ENCODE measurements around the gene ENO2. TPM values are rescaled to one million over a fixed set of nuclear protein-coding genes. Genes with fewer than 3 reads are reported as not detected.
A peak's percentile ranks its signal among the peaks of the same experiment; 100 is the strongest.
"Not testable (repeated sequence)": the region's sequence is repeated elsewhere in the genome, so short reads cannot be mapped to it uniquely, and the experiment has no call there.

The ENO2 gene
- 5.3 TPM for total RNA-seq (ENCODE audit: unreplicated experiment)
- long read RNA-seq, partial matches to known transcripts = 0 of 7 reads
- long read RNA-seq, other reads (novel, unspliced or antisense) = 0 of 7 reads

DNA sequence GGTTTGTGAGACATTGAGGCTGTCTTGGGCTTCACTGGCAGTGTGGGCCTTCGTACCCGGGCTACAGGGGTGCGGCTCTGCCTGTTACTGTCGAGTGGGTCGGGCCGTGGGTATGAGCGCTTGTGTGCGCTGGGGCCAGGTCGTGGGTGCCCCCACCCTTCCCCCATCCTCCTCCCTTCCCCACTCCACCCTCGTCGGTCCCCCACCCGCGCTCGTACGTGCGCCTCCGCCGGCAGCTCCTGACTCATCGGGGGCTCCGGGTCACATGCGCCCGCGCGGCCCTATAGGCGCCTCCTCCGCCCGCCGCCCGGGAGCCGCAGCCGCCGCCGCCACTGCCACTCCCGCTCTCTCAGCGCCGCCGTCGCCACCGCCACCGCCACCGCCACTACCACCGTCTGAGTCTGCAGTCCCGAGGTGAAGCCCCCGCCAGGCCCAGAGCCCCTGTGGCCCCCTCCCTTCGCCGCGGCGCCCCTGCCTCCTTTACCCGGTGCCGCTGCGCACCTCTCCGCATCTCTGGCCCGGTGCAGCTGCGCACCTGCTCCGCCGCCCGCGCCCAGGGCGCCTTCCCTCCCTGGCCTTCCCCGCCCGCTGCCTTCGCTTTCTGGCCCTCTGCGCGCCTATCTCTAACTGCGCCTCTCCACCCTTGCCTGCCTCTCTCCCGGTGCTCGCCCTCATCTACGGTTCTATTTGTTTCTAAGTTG lies at the start of gene ENO2:
TSS of gene ENO2 (plus strand) at position 335 of the 701 bp plus-strand sequence. CDS start 1,253 bp downstream, outside the sequence.
- Mint-ChIP-seq H3K36me3 (ENCODE audit: low read depth, unreplicated experiment) (peaks cover 5% of the 10 kb centered on the region), H3K4me1 (ENCODE audit: unreplicated experiment) (peaks cover 12% of the 10 kb centered on the region), H3K9me3 (ENCODE audit: unreplicated experiment) (no peaks in the 10 kb centered on the region), H3K27me3 (ENCODE audit: unreplicated experiment) (peaks cover 16% of the 10 kb centered on the region), H3K4me3 (ENCODE audit: unreplicated experiment) (peak within 1 kb of the TSS; percentile 86), H3K27ac (ENCODE audit: unreplicated experiment) (peak within 1 kb of the TSS; percentile 42)
- DNase-seq (ENCODE audit: low spot score) = peak; percentile 50
- TF ChIP-seq, protein P1, sequence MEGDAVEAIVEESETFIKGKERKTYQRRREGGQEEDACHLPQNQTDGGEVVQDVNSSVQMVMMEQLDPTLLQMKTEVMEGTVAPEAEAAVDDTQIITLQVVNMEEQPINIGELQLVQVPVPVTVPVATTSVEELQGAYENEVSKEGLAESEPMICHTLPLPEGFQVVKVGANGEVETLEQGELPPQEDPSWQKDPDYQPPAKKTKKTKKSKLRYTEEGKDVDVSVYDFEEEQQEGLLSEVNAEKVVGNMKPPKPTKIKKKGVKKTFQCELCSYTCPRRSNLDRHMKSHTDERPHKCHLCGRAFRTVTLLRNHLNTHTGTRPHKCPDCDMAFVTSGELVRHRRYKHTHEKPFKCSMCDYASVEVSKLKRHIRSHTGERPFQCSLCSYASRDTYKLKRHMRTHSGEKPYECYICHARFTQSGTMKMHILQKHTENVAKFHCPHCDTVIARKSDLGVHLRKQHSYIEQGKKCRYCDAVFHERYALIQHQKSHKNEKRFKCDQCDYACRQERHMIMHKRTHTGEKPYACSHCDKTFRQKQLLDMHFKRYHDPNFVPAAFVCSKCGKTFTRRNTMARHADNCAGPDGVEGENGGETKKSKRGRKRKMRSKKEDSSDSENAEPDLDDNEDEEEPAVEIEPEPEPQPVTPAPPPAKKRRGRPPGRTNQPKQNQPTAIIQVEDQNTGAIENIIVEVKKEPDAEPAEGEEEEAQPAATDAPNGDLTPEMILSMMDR (IDR thresholded peaks at IDR 0.05; ENCODE audit: unreplicated experiment) = no peak

DNA sequence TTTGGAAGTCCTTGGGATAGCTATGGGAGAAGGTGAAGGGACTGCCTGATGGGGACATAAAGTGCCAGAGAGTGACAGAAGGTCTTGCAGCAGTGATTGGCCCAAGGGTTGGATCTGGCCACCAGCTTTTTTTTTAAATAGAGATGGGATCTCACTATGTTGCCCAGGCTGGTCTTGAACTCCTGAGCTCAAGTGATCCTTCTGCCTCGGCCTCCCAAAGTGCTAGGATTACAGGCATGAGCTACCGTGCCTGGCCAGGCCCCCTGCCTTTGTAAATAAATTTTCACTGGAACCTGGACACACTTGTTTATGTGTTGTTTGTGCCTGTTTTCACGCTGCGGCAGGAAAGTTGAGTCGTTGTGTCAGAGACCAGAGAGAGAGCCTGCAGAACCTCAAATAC lies 49.1 kb upstream of the ENO2 start:
- not testable (repeated sequence) for H3K27ac Mint-ChIP-seq (ENCODE audit: unreplicated experiment); DNase-seq (ENCODE audit: low spot score); H3K9me3 Mint-ChIP-seq (ENCODE audit: unreplicated experiment)
- Mint-ChIP-seq H3K27me3 (ENCODE audit: unreplicated experiment) (peaks cover 19% of the 10 kb centered on the region), H3K4me3 (ENCODE audit: unreplicated experiment) (peak overlapping the region; percentile 65), H3K36me3 (ENCODE audit: low read depth, unreplicated experiment) (peaks cover 49% of the 10 kb centered on the region), H3K4me1 (ENCODE audit: unreplicated experiment) (peaks cover 18% of the 10 kb centered on the region)

DNA sequence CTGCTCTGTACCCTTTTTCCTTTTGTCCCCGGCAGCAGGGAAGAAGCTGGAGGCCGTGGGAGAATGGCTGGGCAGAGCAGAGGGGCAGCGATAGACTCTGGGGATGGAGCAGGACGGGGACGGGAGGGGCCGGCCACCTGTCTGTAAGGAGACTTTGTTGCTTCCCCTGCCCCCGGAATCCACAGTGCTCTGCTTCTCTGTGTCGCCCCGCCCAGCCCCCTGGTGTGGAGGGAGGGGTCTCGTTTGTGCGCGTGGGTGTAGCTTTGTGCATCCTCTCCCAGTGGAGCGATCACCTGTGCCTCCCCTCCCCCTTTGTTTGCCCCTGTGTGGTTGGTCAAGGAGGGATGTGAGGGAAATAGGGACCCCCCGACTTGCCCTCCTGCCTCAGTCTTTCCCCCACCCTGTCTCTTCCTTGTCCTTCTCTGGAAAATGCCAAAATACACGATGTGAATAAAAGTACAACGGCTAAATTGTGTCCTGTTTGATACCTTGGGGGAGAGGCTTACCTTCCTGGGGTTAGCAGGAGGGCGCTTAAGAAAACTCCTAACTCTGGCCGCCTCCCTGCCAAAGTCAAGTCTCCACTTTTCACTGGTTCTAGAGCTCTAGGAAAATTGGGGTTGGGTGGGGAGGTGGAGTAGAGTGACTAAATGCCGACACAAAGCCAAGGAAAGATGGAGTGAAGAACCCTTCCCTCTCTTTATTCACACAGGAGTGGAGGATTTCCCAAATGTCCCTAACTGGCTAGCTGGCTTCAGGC lies 48.0 kb upstream of the ENO2 start:
- H3K4me3 Mint-ChIP-seq (ENCODE audit: unreplicated experiment) = peak overlapping the region; percentile 82
- TF ChIP-seq, protein P1 (IDR thresholded peaks at IDR 0.05; ENCODE audit: unreplicated experiment) = no peak
- no peaks in the 10 kb centered on the region for H3K9me3 Mint-ChIP-seq (ENCODE audit: unreplicated experiment)
- H3K4me1 Mint-ChIP-seq (ENCODE audit: unreplicated experiment) = peaks cover 23% of the 10 kb centered on the region
- H3K27ac Mint-ChIP-seq (ENCODE audit: unreplicated experiment) = no peak overlapping the region
- H3K27me3 Mint-ChIP-seq (ENCODE audit: unreplicated experiment) = peaks cover 15% of the 10 kb centered on the region
- peaks cover 48% of the 10 kb centered on the region for H3K36me3 Mint-ChIP-seq (ENCODE audit: low read depth, unreplicated experiment)
- no peak for DNase-seq (ENCODE audit: low spot score)

DNA sequence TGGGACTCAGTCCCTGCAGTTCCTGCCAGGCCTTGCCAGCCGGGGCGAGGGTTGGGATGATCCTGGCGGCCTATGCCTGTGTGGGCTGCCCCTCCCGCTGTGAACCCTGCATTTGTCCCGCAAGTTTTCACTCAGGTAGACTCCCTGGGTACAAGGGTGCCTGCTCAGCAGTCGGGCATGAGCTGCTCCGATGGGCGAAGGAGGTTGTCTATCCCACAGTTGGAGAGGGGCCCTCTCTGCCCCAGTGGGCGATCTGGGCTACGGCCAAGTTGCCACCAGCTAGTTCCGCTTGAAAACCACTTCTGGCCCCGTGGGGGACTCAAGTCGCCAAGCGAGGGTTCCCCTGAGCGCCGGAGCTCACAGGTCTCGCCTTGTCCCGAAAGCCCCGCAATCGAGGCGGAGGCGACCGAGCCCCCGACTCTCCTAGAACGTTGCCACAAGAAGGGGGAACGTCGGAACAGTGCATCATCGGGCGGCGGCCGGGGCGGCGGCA lies 47.4 kb upstream of the ENO2 start:
- Mint-ChIP-seq H3K9me3 (ENCODE audit: unreplicated experiment) (no peaks in the 10 kb centered on the region), H3K27ac (ENCODE audit: unreplicated experiment) (no peak overlapping the region), H3K4me3 (ENCODE audit: unreplicated experiment) (peak overlapping the region; percentile 82), H3K27me3 (ENCODE audit: unreplicated experiment) (peaks cover 18% of the 10 kb centered on the region), H3K36me3 (ENCODE audit: low read depth, unreplicated experiment) (peaks cover 51% of the 10 kb centered on the region), H3K4me1 (ENCODE audit: unreplicated experiment) (peaks cover 26% of the 10 kb centered on the region)
- TF ChIP-seq, protein P1 (IDR thresholded peaks at IDR 0.05; ENCODE audit: unreplicated experiment) = no peak
- no peak for DNase-seq (ENCODE audit: low spot score)

DNA sequence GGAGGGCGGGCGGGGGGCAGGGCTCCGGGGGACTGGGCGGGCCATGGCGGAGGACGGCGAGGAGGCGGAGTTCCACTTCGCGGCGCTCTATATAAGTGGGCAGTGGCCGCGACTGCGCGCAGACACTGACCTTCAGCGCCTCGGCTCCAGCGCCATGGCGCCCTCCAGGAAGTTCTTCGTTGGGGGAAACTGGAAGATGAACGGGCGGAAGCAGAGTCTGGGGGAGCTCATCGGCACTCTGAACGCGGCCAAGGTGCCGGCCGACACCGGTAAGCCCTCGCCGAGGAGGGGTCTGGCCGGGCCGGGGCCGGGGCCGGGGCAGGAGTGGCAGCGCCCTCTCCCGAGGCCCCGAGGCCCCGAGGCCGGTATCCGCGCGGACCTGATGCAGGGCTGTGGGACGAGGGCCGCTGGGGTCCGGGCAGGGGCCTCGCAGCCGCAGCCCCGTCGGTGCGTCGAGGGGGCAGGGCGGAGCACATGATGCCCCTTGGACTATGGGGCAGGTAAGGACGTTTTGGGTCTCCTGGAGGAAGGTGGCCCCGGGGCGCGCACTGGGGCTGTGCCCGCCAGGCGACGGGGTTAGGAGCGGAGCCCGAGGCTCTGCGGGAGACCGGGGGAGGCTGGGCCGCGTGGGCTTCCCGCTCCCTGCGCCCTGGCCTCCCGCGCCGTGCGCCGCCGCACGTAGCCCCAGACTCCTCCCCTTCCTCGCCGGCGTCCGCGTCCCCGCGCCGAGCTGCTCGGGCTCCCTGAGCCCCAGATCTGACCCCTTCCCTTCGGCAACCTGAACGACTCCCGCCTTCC lies 46.8 kb upstream of the ENO2 start, which contains the start of gene TPI1:
TSS of gene TPI1 (plus strand) at position 119 of the 798 bp plus-strand sequence. CDS start at position 155, 36 bp downstream.
- peaks cover 46% of the 10 kb centered on the region for H3K36me3 Mint-ChIP-seq (ENCODE audit: low read depth, unreplicated experiment)
- H3K4me3 Mint-ChIP-seq (ENCODE audit: unreplicated experiment) = peak within 1 kb of the TSS; percentile 94
- peak; percentile 84 for DNase-seq (ENCODE audit: low spot score)

More for the DNA sequence above, 46.8 kb upstream of the ENO2 start, which contains the start of gene TPI1:
- Mint-ChIP-seq H3K4me1 (ENCODE audit: unreplicated experiment) (peaks cover 29% of the 10 kb centered on the region), H3K27ac (ENCODE audit: unreplicated experiment) (peak within 1 kb of the TSS; percentile 61), H3K27me3 (ENCODE audit: unreplicated experiment) (peaks cover 19% of the 10 kb centered on the region), H3K9me3 (ENCODE audit: unreplicated experiment) (no peaks in the 10 kb centered on the region)
- TF ChIP-seq, protein P1 (IDR thresholded peaks at IDR 0.05; ENCODE audit: unreplicated experiment) = no peak

Measured in endothelial cell (in vitro differentiated cells).